Endothelial cell of hepatic sinusoid (primary cell): ENCODE data around the gene PPFIBP2.

Experiments
- in situ Hi-C: cut with HindIII; loops from 2 replicates; pipeline ENCODE4 v1.10.0; 2017; ENCODE audit warnings: low sequenced_read_pairs

The PPFIBP2 gene

DNA sequence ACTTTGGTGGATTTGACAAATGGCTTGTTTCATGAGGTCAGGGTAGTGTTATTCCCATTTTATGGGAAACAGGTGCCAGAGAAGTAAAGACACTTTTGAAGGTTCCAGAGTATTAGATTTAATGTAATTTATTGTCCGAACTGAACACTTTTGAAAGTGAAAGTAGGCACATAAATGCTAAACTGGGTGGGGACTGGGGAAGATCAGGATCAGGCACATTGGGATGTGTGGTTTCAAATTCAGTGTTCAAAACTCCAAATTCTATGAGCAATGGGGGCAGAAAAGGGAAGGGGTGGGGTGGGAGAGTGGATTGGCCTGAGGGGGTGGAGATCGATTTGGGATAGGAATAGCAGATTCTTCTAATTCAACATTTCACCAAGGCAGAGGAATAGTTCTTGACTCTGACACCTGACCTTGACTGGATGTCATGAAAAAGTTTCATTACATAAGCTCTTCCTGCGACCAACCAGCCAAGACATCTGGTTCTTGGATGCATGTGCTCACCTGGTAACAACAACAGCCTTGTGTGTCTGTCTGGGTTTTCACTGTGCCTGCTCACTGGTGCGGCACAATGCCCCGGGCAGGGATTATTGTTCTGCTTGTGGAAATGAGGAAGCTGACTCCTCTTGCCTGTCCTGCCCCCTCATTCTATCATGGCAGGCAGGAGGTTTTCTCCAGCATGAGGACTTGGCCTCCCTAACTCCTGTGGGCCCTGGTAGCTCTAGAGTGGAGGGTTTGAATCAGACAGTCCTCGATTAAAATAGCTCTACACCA lies 10.8 kb downstream of the PPFIBP2 start:
- in situ Hi-C loops, result no loop called here

DNA sequence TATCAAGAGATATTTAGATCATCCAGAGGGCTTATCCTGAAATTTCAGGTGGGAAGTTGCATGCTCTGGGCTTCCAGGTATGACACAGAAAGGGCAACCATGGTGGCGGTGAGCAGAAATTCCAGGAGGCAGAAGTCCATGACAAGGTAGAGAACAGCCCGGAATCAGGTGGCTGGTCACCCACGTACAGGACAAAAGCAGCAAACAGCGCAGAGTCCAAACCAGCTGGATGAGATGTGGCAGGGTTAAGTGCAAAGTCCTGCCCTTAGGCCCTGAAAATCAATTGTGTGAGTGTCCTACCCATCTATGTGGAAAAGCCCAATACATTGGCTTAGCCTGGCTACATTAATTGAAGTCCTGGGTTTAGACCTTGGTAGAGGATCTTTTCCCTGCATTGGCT lies 11.6 kb downstream of the PPFIBP2 start:
- in situ Hi-C loops, result no loop called here

DNA sequence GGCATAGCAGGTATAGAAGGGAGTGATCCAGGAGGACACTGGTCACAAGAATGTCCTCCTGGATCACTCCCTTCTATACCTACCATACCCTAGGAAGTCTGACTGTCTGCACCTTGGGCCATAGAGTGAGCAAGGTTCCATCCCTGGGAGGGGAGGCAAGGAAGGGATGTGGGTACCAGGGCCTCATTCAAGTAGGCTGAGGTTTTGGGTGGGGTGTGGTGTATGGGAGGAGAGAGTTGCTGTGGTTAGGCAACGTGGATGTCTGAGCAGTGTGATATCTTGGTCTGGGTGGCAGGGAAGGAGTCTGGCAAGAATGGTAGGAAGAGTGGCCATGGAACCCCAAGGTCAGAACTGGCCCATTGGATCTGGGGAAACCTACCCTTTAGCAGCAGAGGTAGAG lies 13.2 kb downstream of the PPFIBP2 start:
- in situ Hi-C loops, result no loop called here

DNA sequence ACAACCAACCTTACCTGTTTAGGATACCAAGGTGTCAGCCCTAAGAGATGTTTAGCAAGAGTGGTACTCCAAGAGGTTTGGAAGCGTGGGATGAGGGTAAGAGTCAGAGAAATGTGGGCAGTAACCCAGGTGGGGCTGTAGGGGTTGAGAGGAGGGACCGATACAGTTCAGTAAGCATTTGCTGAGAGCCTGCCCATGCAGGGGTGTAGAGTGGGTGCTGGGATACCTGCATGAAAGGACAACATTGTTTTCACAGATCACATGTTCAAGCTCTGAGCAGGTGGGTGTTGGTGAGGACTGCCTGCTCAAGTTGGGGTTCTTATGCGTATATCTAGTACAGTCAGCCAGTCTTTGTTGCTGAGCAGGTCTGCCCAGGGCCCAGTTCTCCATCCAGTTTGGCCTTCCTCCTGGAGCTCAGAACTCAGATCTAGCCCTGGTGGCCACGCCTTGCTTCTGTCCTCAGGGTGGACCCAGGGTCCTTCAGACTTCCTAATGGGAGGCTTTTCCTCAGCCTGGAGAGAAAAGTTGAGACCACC lies 14.8 kb downstream of the PPFIBP2 start:
- in situ Hi-C loops, result no loop called here

DNA sequence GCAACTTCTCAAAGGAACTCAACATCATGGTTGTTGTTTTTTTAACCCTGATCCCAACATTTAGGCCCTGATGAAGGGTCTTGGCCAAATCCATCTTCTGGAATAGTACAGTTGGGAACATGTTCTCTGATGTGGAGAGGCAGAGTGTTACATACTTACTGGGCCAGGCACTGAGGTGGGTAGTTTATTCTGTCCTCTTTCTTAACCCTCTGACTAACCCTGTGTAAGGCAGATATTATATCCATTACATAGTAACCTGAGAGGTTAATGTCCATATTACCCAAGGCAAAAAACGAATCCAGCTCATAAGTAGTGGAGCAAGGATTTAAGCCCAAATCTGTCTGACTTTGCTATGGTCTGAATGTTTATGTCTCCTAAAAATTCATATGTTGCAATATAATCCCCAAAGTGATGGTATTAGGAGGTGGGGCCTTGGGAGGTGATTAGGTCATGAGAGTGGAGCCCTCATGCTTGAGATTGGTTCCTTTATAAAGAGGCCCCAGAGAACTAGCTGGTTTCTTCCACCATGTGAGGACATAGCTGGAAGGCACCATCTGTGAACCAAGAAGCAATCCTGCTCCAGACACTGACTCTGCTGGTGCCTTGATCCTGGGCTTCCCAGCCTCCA lies 16.3 kb downstream of the PPFIBP2 start:
- in situ Hi-C loops, result no loop called here

DNA sequence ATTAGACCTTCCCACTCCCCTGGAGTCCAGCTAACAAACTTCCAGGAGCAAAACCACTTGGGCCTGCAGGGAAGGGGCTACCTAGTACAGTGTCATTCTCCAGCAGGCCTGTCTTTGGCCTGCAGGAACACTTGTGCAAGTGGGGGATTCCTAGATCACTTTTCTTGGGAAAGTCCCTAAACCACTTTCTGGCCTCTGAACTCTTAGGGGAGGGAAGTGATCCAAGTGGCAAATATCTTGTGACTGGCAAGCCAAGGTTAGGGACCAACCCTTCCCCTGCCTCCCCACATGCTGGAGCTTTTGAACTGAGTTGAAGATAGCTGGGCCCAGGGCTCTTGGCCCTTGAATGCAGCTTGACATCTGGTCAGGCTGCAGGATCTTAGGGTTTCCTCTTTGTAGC lies 17.2 kb downstream of the PPFIBP2 start:
- in situ Hi-C loops, result no loop called here

DNA sequence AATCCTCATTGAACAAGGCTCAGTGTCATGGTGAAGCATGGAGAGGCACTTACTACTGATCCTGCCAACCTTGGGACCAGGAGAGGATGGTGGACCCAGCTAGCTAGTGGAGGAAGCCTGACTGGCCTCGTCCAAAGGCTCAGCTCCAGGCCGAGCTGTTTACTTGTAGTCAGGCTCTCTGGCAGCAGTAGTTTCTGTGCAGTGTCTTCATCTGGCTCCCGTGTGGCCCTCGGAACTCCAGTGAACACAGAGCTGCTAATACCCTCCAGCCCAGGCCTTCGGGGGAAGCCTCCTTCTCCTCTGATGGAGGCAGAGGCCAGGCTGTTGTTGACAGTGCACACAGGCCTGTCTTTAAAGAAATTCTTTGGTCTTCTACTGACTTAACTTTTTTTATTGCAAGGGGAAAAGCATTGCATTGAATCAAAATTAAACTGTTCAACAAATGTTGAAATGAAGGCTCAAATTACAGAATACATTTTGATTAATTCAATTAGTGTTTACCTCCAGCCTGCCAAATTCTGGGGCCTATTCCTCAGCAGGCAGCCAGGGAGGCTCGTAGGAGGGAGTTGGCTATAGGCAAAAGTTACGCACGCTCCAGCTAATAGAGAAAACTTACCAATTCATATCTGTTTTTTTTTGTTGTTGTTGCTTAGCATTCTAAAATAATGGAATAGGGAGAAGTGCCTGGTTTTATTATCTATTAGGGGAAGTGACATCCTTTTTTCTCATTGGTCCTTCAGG lies 18.8 kb downstream of the PPFIBP2 start:
- in situ Hi-C loops, result no loop called here

DNA sequence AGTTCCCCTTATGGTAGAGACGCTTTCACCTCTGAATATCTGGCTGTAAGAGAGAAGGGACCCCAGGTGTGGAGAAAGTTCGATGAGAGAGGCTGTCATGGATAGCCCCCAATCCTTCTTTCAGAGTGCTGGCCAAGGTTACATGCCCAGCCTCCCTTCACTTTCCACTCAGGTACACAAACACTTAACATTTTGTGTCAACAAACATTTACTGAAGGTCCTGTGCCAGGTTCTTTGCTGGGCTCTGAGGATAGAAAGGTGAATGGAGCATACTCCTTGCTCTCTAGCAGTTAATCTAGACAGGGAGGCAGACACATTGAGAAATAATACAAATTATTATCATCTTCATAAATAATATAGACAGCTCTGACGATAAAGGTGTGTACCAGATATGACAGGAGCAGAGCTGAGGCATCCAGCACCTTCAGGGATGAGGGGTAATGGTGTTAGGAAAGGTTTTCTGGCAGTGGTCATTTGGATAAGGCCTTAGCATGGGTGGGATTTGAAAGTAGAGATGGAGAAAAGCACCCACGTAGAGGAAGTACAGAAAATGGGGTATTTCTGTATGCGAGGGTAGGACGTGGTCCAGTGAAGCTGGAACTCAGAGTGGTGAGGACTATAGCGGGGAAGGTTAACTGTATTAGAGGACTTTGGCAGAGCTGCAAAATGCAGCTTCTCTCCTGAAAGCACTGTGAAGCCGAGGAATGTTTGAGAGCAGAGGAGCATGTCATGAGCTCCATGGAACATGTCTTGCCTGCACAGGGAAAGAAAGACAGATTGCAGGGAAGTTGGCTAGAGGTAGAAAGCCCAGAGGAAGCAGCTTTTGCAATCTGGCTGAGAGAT lies 19.6 kb downstream of the PPFIBP2 start:
- in situ Hi-C loops, result no loop called here

DNA sequence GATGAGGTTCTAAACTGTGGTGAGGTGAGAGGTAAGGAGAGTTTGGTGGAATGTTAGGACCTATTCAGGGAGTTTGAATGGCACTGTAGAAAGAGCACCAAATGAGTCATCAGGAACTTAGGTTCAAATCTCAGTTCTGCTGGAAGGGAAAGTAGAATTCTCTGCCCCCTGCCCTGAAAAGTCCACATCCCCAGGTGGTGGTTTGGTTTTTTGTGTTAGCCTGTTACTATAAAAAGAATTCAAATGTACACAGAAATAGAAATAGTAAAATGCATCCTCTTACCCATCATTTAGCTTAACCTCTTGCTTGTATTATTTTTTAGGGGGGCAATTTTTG lies 20.2 kb downstream of the PPFIBP2 start:
- in situ Hi-C loops, result no loop called here

DNA sequence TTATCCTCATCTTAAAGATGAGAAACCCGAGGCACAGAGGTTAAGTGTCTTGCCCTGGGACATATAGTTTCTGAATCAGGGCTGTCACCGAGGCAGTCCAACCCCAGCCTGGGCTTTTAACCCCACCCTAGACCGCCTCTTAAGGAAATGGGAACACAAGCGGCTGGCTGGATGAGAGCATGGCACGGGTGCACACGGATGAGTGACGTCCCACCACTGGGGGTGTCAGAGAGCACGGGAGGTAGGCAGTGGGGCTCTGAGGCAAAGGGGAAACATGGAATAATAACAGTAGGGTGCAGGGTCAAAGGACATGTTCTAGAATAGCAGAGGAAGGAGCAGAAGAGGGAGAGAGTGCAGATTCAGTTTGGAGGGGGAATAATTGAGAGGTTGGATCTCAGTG lies 22.3 kb downstream of the PPFIBP2 start:
- in situ Hi-C loops, result no loop called here

DNA sequence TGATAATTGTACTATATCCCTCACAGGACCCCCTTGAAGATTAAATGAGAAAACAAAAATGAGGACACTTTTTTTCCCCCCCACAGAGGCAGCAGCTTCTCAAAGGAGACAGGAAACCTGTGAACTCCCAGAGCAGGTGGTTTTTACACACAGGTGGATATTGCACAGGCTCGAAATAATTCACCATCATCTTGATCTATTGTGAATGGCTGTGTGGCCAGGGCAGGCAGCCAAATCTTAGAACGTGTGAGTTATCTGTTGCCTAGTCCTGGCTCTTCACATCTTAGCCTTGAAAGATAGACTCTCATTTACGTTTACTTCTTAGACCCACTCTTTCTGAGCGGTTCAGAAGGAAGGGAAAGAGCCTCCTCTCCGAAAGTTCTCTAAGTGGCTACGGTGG lies 23.5 kb downstream of the PPFIBP2 start:
- in situ Hi-C loops, result no loop called here

DNA sequence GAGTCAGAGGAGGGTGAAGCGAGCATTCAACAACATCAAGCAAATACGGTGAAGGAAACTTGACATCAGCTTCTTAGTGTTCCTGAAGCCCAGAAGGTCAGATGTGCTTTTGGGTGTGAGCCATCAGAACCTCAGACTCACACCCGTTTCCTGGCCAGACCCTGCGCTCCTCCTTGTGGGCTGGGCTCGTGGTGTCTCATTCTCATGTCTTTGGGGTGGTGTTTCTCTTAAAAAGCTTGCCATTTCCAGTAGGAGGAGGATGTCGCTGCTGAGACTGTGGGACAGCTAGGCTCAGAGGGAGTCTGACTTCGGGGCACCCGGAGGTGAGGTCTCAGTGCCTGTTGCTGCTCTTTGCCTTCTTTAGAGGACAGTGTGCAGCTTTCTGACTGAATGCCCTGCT lies 24.2 kb downstream of the PPFIBP2 start:
- in situ Hi-C loops, result no loop called here

DNA sequence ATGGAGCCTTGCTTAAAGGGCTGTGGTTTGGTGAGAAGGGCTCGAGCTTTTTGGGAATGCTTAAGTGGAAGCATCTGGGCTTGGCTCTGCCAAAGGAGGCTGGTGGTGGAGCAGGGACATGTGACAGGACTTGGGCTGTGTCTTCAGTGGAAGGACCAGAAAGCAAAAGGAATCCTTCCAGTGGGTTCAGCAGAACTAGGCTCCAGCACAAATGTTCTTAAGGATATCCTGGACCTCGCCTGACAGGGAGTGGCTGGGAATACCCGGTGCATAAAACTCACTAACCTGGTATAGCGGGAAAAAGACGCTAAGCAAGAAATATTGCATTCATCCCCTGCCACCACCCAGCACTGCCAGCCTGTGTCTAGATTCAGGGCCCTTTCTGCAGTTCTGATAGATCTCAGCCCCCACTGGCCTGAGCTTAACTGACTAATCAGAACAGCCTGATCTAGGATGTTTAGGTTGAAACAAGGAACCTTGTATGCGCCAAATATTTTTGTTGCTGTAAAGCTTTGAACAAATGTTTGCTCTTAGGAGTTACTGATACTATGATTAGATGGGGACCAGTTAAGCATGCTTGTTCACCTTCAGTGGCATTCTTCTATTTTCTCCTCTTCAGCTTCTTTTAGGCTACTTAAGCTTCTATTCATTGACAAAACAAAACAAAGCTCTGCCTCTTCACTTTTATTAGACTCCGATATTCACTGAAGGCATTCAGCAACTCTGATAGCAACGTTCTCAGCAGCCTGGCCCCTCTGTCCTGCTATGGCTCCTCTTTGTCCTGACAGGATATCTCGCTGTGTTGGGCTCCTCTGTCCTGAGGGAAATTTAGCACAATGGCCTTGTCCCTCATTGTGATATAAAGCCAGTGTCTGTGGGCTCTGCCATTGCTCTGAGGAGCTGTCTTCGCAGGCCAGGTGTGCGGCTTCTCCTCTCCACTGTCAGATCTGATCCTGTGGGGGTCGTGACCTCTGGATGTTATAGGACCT lies 25.0 kb downstream of the PPFIBP2 start:
- in situ Hi-C loops, result no loop called here

DNA sequence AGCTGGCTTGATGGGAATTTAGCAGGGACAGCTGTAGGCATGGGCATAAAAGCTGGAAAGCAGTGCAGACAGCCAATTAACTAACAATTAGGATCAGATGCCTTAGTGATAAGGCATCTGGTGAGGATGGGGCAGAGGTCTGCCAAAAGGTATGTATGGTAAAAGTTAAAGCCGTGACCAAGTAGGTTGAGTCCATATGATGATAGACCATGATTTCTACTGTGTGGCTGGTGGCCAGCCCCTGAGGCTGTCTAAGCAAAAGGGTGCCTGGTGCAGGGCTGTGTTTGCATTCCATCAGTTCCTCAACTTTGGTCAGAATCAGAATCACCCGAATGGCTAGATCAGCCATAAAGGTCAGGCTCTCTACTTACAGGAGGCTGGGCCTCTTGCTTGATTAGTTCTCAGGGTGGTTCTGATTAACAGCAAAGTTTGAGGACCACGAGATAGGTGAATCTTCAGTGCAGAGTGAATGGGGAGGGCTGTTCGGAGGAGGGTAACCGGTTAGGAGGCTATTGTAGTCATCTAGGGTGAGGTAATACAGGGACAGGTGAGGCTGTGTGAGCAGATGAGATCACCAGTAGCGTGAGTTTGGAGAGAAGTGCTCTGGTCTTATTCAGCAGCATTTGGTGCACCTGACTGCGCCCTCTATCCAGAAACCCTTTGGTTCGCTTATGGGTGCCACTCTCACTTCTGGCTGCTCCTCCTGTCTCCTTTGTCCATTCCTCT lies 27.2 kb downstream of the PPFIBP2 start:
- in situ Hi-C loops, result no loop called here

DNA sequence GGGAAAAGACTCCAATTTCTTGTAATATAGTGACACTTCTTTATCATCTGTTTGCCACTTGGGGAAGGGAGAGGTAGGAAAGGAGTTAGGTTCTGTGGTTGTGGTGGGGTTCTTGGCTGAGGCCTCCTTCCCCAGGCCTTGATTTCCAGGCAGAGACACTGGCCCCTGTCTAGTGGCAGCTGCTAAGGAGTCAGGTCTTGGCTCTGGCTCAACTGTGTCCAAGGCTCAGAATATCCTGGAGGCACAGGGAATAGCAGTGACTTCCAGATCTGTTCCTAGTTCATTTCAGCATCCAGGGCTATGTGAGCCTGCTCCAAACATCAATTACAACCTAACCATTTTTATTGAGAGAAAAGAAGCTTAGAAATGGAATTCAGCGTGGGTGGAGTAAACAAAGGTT lies 29.5 kb downstream of the PPFIBP2 start:
- in situ Hi-C loops, result no loop called here

DNA sequence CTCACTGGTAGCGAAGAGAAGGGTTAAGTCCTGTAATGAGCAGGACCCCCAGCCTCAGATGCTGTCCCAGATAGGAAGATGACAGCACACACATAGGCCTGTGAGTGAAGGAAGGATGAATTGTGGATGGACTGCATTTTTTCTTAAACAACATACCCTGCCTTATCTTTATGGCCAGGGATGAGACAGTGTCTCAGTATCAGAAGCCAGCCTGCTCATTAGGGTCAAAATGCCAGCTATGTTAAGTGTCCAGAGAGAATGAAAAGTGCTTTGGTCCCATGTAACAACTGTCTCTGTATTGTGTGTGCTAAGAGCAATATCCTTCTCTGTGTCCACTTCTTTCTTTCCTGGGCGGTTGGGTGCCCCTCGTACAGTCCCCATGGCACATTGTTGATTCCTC lies 30.2 kb downstream of the PPFIBP2 start:
- in situ Hi-C loops, result no loop called here

DNA sequence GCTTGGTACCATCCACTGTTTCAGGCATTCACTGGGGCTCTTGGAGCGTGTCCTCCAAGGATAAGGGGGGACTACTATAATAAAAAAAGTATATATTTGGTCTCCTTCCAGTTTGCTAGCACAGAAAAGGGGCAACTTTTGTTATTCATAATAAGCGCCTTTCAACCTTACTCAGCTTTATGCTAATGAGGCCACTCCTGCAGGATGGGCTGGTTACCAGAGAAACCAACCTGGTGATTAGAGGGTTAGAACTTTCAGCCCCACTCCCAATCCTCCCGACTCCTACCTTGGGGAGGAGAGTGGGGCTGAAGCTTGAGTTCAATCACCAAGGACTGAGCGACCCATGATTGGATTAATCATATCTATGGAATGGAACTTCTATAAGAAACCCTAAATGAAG lies 31.8 kb downstream of the PPFIBP2 start:
- in situ Hi-C loops, result no loop called here

DNA sequence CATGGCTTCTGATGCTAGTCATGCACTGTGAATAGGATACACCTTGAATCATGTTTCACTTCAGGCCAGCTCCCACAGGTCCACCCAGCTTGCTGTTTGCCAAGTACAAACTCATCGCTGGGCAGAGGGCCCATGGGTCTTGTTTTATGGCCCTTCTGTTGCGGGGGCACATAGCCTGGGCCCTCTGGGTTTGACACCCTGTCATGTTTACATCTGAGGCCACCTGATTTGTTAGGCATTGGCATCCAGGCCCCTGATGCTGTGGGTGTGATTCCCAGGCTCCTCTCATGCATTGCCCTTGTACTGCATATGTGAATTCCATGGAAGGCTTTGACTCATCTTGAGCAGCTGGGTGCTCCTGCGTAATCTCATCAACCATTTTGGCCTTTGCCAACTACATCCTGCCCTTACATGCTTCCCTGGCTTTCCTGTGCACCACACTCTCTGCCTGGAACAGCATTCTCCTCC lies 32.6 kb downstream of the PPFIBP2 start:
- in situ Hi-C loops, result no loop called here

DNA sequence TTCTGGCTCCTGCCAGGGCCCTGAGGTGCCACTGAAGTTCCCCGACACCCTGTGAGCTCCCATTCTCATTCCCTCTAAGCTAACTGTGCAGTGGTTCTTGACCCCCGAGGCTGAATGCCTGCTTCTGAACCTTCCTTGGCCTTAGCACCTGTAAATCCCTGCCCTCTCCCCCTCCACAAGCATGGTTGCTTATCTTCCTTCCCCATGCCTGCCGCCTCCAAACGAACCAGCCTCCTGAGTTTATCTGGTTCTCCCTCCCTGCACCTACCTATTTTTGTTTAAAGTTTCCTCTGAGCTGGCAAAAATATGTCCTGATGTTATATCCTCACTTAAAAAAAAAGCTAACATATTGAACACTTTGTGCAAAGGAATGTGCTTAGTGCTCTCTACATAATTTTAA lies 33.9 kb downstream of the PPFIBP2 start:
- in situ Hi-C loops, result no loop called here
